Measurements from ENCODE around the gene DYNLT1.

GRCh38 chr6:158649289-158650143, 5.0 kb upstream of the DYNLT1 start, which contains the start of gene SYTL3:
- no peak for TF ChIP-seq CTCF (IDR thresholded peaks at IDR 0.05)
- TF ChIP-seq POLR2A (IDR thresholded peaks at IDR 0.05) = no peak
- peak in 3 of 4 donors; percentile 44 to 63 (median 50) for TF ChIP-seq POLR2AphosphoS5 (IDR thresholded peaks at IDR 0.05)
- no peak for TF ChIP-seq EP300 (IDR thresholded peaks at IDR 0.05)
